NOMO-1 treated with DMSO at 0.1 percent for 48 hours (cell line): Measurements from ENCODE around the gene PAQR6.

Experiments
- DNase-seq: peaks from one replicate; lab custom pipeline; 2025; ENCODE audit not compliant: unreplicated experiment; lab: John Stamatoyannopoulos, UW

PAQR6 gene

DNA sequence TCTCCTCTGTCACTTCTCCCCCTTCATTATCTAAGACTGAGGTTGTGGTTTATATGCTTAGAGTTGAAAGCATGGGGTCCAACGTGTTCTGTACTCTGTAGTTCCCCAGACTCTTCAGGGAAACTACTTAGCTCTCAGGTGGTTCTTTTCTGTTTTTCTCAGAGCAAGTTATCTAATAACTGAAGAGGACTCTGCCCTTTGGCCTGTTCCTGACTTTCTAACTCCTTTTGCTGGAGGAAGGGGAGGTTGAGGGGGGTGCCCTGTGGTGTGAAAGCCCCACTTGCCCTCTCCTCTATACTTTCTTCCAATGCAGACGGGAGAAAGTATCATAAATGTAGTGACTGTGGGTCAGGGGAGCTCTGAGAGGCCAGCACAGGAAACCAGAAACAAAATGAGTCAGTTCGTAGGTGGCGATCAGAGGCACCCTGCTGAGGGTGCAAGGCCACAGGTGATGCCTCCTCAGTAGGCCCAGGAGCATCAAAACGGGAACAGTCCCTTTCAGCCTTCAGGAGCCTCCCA is 49.0 kb downstream of the PAQR6 start:
- DNase-seq = no peak

DNA sequence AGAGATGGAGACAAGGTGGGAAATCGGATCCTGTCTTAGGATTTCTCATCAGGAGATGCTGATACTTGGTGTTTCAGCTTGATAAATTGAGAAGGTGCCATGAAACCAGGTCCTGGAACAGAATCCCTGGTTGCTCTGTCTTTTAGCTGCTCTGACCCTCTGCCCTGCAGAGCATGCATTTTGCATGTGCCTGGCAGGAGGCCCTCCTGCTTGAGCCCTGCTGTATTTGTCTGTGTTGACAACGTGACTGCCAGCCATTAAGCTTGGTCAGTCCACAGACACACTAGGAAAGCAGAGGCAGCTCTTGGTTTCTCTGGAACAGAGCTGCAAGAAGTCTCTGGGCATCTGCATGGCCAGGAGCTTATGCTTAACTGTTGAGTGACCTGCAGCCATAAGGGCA is 51.4 kb downstream of the PAQR6 start:
- DNase-seq = no peak

DNA sequence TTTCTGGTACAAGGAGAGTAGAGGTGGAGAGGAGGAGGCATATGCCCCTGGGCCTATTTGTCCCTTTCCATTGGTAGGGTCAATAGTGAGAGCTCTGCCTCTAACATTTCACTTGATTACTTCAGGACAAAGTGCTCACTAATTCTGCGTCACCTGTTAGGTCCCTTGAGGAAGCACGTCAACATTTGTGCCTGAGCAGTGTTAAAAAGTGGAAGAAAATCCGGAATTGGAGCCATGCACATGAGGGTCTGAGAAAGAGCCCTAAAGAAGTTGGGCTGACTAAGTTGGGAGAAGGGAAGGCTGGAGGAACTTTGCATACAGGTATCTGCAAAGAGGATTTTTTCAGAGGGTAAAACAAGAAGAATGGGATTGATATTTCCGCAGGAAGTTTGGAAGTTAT is 52.0 kb downstream of the PAQR6 start:
- DNase-seq = no peak

DNA sequence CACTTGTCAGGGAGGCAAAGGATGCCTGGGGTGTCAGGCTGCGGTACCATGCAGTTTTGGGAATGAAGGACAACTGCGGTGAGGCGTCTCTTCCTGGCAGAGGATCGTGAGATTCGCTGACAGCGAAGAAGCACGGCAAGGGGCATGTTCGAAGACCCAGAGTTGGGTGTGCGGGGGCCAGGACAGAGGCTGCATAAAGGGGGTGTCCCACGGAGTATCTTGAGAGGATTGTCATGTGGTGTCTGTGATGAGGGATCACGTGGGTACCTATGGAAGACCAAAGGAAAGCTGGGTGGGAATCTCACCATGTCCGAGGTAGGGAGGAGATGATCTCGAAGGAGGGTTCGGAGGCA is 53.6 kb downstream of the PAQR6 start:
- DNase-seq = no peak

DNA sequence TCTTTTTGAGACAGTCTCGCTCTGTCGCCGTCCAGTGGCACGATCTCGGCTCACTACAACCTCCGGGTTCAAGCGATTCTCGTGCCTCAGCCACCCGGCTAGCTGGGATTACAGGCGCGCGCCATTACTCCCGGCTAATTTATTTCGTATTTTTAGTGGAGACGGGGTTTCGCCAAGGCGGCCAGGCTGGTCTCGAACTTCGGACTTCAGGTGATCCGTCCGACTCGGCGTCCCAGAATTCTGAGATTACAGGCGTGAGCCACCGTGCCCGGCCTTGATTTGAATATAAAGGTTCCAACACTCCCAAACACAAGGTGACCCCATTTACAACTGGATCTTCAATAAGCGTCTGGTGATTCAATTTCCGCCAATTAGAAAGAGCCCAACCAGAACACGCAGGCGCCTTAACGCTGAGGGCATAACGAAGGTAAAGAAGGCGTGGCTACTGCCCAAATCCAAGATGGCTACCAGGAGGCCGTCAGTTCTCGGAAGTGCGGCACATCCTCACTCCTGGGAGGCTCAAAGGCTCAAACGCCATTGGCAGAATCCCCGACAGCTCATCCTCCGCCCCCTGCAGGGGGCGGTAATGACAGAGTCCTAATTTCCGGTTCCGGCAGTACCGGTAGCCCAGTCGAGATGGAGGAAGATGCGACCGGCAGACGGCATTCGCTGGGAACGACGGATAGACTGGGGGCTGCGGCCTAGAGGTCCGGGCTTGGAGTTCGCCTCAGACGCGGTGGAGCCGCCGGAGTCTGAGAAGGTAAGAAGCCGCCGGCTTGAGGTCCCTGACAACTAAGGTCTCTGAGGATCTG is 54.2 kb downstream of the PAQR6 start, which contains the start of gene SLC25A44:
Gene SLC25A44, plus strand, starts transcription at position 617 of the 812 bp plus-strand sequence. CDS start 5,744 bp downstream, outside the sequence.
- DNase-seq = peak; percentile 98
